Adrenal gland (tissue), 12 donors: ENCODE results near the gene ATF6. TPM values are rescaled to one million over a fixed set of nuclear protein-coding genes. Genes with fewer than 3 reads are reported as not detected.

Experiments used
- DNase-seq, 7 donors: peaks; one replicate each; pipeline ENCODE4 v3.0.0-alpha.2; 2019 to 2020
- H3K27ac ChIP-seq, 5 donors: fragments of 200-600 bp; sonication (generic) in 4 of 5; 1 replicate in 3 of 5; 2 replicates in 2 of 5; pipeline versions ENCODE4 v1.5.1 to v1.8.0; 2016 to 2020; ENCODE audit warnings: mild to moderate bottlenecking in 1 of 5
- H3K27me3 ChIP-seq: fragments of 200-600 bp; 2 replicates; pipeline ENCODE4 v1.8.0; 2021
- H3K36me3 ChIP-seq, 2 donors: fragments of 200-600 bp; replicated peaks in 1 of 2; 1 replicate in 1 of 2; 2 replicates in 1 of 2; pipeline versions ENCODE4 v1.5.1 to v1.8.0; 2018 to 2022
- H3K4me1 ChIP-seq, 2 donors: fragments of 200-600 bp; replicated peaks in 1 of 2; 1 replicate in 1 of 2; 2 replicates in 1 of 2; pipeline versions ENCODE4 v1.5.1 to v1.8.0; 2018 to 2021
- H3K4me3 ChIP-seq, 4 donors: fragments of 200-600 bp; sonication (generic) in 3 of 4; one replicate each; pipeline ENCODE4 v1.5.1; 2016 to 2018
- H3K9me3 ChIP-seq, 3 donors: fragments of 200-600 bp; sonication (generic) in 1 of 3; replicated peaks in 1 of 3; 1 replicate in 2 of 3; 2 replicates in 1 of 3; pipeline versions ENCODE4 v1.5.1 to v1.8.0; 2016 to 2021
- CTCF ChIP-seq, 6 experiments: fragments of 450-650 bp in 4 of 6; fragments of 200-600 bp in 2 of 6; sonication (generic) in 1 of 6; IDR thresholded peaks; 1 replicate in 5 of 6; 2 replicates in 1 of 6; pipeline versions ENCODE4 v1.5.1 to v1.8.0; 2016 to 2021; ENCODE audit warnings: antibody characterized with exemption in 6 of 6, mild to moderate bottlenecking in 2 of 6, moderate library complexity in 1 of 6
- POLR2A ChIP-seq, 2 donors: fragments of 450-650 bp; IDR thresholded peaks; one replicate each; pipeline ENCODE4 v1.6.1; 2017; ENCODE audit warnings: antibody characterized with exemption in 2 of 2, mild to moderate bottlenecking in 2 of 2, moderate library complexity in 1 of 2
- WGBS, 4 donors: extraction: QIAGEN DNeasy Blood & Tissue Kit in 2 of 4; methylation state at CpG; one replicate each; pipeline versions ENCODE4 v1.1.5 to v1.1.7; 2013 to 2017; 5-methylcytosine and 5-hydroxymethylcytosine counted together
- intact Hi-C, 2 donors: fragments of 100-400 bp; cut with DNase I; formaldehyde crosslinking; loops; one replicate each; pipeline versions ENCODE4 v1.14.1 to v1.15.0; 2022 to 2023
- polyA plus RNA-seq, 3 donors: library from polyadenylated mRNA; stranded (reverse); fragments of 200-250 nt in 2 of 3; fragments of 350-450 nt in 1 of 3; fragmentation: Illumina TruSeq in 1 of 3; extraction: RNeasy Lipid Tissue Mini Kit (QIAGEN cat#74804) in 1 of 3; gene quantifications; one replicate each; pipeline ENCODE4 v1.2.3, GENCODE V29; 2013 to 2014
- total RNA-seq, 9 donors: library from RNA; depleted of rRNA in 4 of 9; stranded (reverse); fragments of >200 nt in 4 of 9; fragments of 120-200 nt in 1 of 9; fragmentation: NEBNext Ultra II Directional in 1 of 9; extraction: Animal tissue kit (Norgen Biotek cat#: 25700) in 1 of 9; gene quantifications; one replicate each; pipeline versions ENCODE4 v1.1.0 to v1.2.4, GENCODE V29; 2013 to 2023
- donor health status: healthy with polysubstance abuse.
- donor health status: Bipolar disorder and iron deficiency.
- donor health status: DM: yes; HTN: yes; CAD: no.
- donor health status: DM: no; HTN: no; CAD: no.
- donor health status: DM: no; HTN: no; CAD: no.
- donor health status: DM: yes; HTN: yes; CAD: no.

Gene ATF6
- total and polyA plus RNA-seq, 12 donors, result 3.5 to 34.2 (median 28.0) TPM

DNA sequence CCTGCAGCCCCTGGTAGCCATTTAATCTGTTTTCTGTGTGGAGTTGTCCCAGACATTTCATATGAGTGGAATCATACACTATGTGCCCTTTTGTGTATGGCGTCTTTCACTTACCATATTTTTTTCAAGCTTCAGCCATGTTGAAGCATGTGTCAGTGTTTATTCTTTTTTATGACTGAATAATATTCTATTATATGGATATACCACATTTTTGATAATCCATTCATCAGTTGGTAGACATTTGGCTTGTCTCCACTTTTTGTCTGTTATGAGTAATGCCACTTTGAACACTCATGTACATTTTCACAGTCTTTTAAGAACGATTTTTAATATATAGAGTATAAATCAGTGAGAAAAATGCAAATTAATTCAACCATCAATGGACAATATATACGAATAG, 44.7 kb downstream of the ATF6 start:
- peaks cover 15 to 27% of the 10 kb centered on the region in 2 donors for H3K4me1 ChIP-seq
- no peak for DNase-seq
- no peaks in the 10 kb centered on the region for H3K36me3 ChIP-seq
- no peaks in the 10 kb centered on the region for H3K27me3 ChIP-seq
- H3K27ac ChIP-seq, result no peak overlapping the region
- no peaks in the 10 kb centered on the region for H3K9me3 ChIP-seq
- WGBS, 4 donors, result 93 to 99% (median 96%) methylated on average over 3 of the region's 3 CpGs
- intact Hi-C loops, result no loop called here
- TF ChIP-seq POLR2A (IDR thresholded peaks at IDR 0.05) (no peak), CTCF (IDR thresholded peaks at IDR 0.05) (no peak)
- H3K4me3 ChIP-seq, result no peak overlapping the region

DNA sequence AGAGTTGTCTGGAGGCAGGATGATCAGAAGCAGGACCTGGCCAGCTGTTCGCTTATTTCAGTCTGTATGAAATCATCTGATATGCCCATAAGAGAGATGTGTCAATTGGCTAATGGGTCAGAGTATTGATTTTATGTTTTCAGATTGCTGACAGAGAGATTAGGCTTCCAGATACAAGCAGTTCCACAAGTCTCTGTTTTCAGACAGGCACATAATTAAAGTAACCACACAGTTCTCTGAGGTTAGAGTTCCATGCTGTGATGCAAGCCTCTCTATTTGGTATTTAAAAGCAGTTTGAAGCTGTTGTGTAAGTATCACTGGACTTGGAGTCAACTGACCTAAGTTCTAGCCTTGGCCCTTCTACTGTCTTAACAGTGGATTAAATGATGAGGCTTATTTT, 50.1 kb downstream of the ATF6 start:
- Histone ChIP-seq H3K27ac (no peak overlapping the region), H3K36me3 (peaks cover 0 to 11% of the 10 kb centered on the region in 2 donors), H3K4me3 (no peak overlapping the region), H3K9me3 (no peaks in the 10 kb centered on the region), H3K4me1 (peaks cover 0 to 13% of the 10 kb centered on the region in 2 donors), H3K27me3 (no peaks in the 10 kb centered on the region)
- no peak for TF ChIP-seq POLR2A (IDR thresholded peaks at IDR 0.05)
- no peak for DNase-seq
- intact Hi-C loops, result no loop called here
- WGBS, 4 donors, result 86 to 100% (median 91%) methylated on average over 1 of the region's 1 CpG

GRCh38 chr1:161817176-161817730, 51.1 kb downstream of the ATF6 start:
- TF ChIP-seq POLR2A (IDR thresholded peaks at IDR 0.05), result no peak
- TF ChIP-seq CTCF (IDR thresholded peaks at IDR 0.05), result no peak
- WGBS, 4 donors, result 81 to 92% (median 88%) methylated on average over 4 of the region's 4 CpGs
- Histone ChIP-seq H3K27ac (no peak overlapping the region), H3K9me3 (no peaks in the 10 kb centered on the region), H3K27me3 (no peaks in the 10 kb centered on the region), H3K36me3 (peaks cover 0 to 18% of the 10 kb centered on the region in 2 donors), H3K4me1 (peaks cover 0 to 13% of the 10 kb centered on the region in 2 donors), H3K4me3 (no peak overlapping the region)
- DNase-seq, result no peak
- intact Hi-C loops, result no loop called here

DNA sequence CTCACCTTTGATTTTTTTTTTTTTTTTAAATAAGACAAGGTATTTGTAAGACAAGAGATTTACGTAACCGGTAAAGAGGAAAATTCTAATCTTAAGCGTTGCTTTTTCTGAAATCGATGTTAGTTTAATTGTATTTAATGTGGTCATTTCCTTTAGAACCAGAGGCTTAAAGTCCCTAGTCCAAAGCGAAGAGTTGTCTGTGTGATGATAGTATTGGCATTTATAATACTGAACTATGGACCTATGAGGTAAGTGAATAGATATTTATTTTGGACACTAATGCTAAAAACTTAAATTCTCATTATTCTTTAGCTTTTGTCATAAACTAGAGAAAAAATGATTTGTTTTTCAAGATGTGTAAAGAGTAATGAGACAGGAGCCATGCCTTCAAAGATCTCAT, 54.8 kb downstream of the ATF6 start:
- intact Hi-C loops, result no loop called here
- H3K27ac ChIP-seq, result no peak overlapping the region
- TF ChIP-seq POLR2A (IDR thresholded peaks at IDR 0.05) (no peak), CTCF (IDR thresholded peaks at IDR 0.05) (no peak)
- H3K27me3 ChIP-seq, result no peaks in the 10 kb centered on the region
- H3K36me3 ChIP-seq, result peaks cover 0 to 18% of the 10 kb centered on the region in 2 donors
- WGBS, 4 donors, result 91 to 97% (median 94%) methylated on average over 5 of the region's 5 CpGs
- DNase-seq, result no peak
- no peak overlapping the region for H3K4me3 ChIP-seq
- no peaks in the 10 kb centered on the region for H3K9me3 ChIP-seq
- H3K4me1 ChIP-seq, result peaks cover 0 to 13% of the 10 kb centered on the region in 2 donors

DNA sequence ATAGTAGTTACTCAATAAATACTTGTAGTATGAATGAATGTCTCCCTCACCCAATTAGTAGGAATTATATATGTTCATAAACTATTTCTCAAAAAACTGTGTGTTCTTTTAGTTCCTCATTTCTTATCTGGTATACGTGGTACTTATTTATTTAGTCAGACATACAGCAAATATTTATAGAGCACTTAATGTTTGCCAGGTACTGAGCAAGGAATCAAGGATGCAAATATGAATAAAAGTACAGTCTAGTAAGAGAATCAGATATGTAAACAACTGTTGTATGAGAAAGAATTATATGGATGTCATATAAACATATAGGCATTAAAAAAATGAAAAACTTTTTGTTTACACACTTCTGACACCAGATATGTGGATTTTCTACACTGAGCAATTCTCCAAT, 58.5 kb downstream of the ATF6 start:
- Histone ChIP-seq H3K27ac (no peak overlapping the region), H3K4me1 (peaks cover 0 to 6% of the 10 kb centered on the region in 2 donors), H3K36me3 (peaks cover 0 to 17% of the 10 kb centered on the region in 2 donors), H3K27me3 (no peaks in the 10 kb centered on the region), H3K4me3 (no peak overlapping the region), H3K9me3 (no peaks in the 10 kb centered on the region)
- no peak for TF ChIP-seq POLR2A (IDR thresholded peaks at IDR 0.05)
- TF ChIP-seq CTCF (IDR thresholded peaks at IDR 0.05), result no peak
- intact Hi-C loops, result no loop called here
- DNase-seq, result no peak
- 82 to 86% (median 86%) methylated on average over 1 of the region's 1 CpG for WGBS, 4 donors
